HEK293T (cell line): ENCODE measurements around the gene AGPAT4.

Experiments
- CTCF ChIA-PET: fragments of 350-600 bp; formaldehyde crosslinking; extraction: SDS; loops from one replicate; lab custom pipeline; 2021; ENCODE audit warnings: antibody characterized with exemption, inconsistent platforms; lab: Yijun Ruan, JAX
- POLR2A ChIA-PET: fragments of 350-600 bp; formaldehyde crosslinking; extraction: SDS; loops from one replicate; lab custom pipeline; 2020; ENCODE audit warnings: antibody characterized with exemption, inconsistent platforms; lab: Yijun Ruan, JAX
- DNase-seq: peaks from one replicate; pipeline ENCODE4 v3.0.0; 2012; ENCODE audit warnings: mixed read lengths; ENCODE audit errors: extremely low spot score
- ARNT ChIP-seq: fragments of 450-650 bp; IDR thresholded peaks from 2 replicates; pipeline ENCODE4 v1.6.1; 2017; ENCODE audit warnings: mild to moderate bottlenecking
- BHLHE40 ChIP-seq: fragments of 450-650 bp; IDR thresholded peaks from 2 replicates; pipeline ENCODE4 v1.6.1; 2016; ENCODE audit warnings: mild to moderate bottlenecking, moderate library complexity, borderline replicate concordance
- CTBP1 ChIP-seq: fragments of 450-650 bp; IDR thresholded peaks from 2 replicates; pipeline ENCODE4 v1.6.1; 2016; ENCODE audit warnings: borderline replicate concordance
- ELF4 ChIP-seq: fragments of 450-650 bp; IDR thresholded peaks from 2 replicates; pipeline ENCODE4 v1.6.1; 2017; ENCODE audit warnings: antibody characterized with exemption
- FOXA1 ChIP-seq: fragments of 450-650 bp; IDR thresholded peaks from 2 replicates; pipeline ENCODE4 v1.6.1; 2016; ENCODE audit warnings: mild to moderate bottlenecking
- FOXK2 ChIP-seq: fragments of 450-650 bp; IDR thresholded peaks from 2 replicates; pipeline ENCODE4 v1.6.1; 2016; ENCODE audit warnings: mild to moderate bottlenecking
- FOXM1 ChIP-seq: fragments of 450-650 bp; IDR thresholded peaks from 2 replicates; pipeline ENCODE4 v1.6.1; 2017; ENCODE audit warnings: mild to moderate bottlenecking, borderline replicate concordance
- HDGF ChIP-seq: fragments of 450-650 bp; IDR thresholded peaks from 2 replicates; pipeline ENCODE4 v1.6.1; 2017; ENCODE audit warnings: antibody characterized with exemption, borderline replicate concordance
- L3MBTL2 ChIP-seq: fragments of 450-650 bp; conservative IDR thresholded peaks from 2 replicates; pipeline ENCODE4 v1.6.1; 2016; ENCODE audit warnings: mild to moderate bottlenecking
- LEF1 ChIP-seq: fragments of 450-650 bp; IDR thresholded peaks from 2 replicates; pipeline ENCODE4 v1.6.1; 2017; ENCODE audit warnings: mild to moderate bottlenecking, borderline replicate concordance
- NFRKB ChIP-seq: fragments of 450-650 bp; IDR thresholded peaks from 2 replicates; pipeline ENCODE4 v1.6.1; 2016; ENCODE audit warnings: mild to moderate bottlenecking, moderate library complexity
- PKNOX1 ChIP-seq: fragments of 450-650 bp; IDR thresholded peaks from 2 replicates; pipeline ENCODE4 v1.6.1; 2016
- SP1 ChIP-seq: fragments of 450-650 bp; IDR thresholded peaks from 2 replicates; pipeline ENCODE4 v1.6.1; 2017
- SUZ12 ChIP-seq: fragments of 450-650 bp; IDR thresholded peaks from 2 replicates; pipeline ENCODE4 v1.6.1; 2016; ENCODE audit warnings: mild to moderate bottlenecking
- TARDBP ChIP-seq: fragments of 450-650 bp; IDR thresholded peaks from 2 replicates; pipeline ENCODE4 v1.6.1; 2016
- ZNF384 ChIP-seq: fragments of 450-650 bp; IDR thresholded peaks from 2 replicates; pipeline ENCODE4 v1.6.1; 2016

Gene AGPAT4

GRCh38 chr6:161166677-161167076, 107.2 kb downstream of the AGPAT4 start:
- DNase-seq = no peak
- ChIA-PET CTCF (no interaction called here), POLR2A (no interaction called here)
- TF ChIP-seq NFRKB = no peak
- no peak for TF ChIP-seq BHLHE40
- no peak for TF ChIP-seq ELF4
- TF ChIP-seq FOXM1 = no peak
- TF ChIP-seq PKNOX1 = no peak
- no peak for TF ChIP-seq TARDBP
- TF ChIP-seq ZNF384 = no peak
- TF ChIP-seq HDGF = no peak
- TF ChIP-seq SP1 = no peak
- TF ChIP-seq FOXA1 = no peak
- no peak for TF ChIP-seq L3MBTL2
- TF ChIP-seq LEF1 = no peak
- TF ChIP-seq CTBP1 = no peak
- no peak for TF ChIP-seq ARNT
- TF ChIP-seq FOXK2 = no peak

GRCh38 chr6:161166176-161166575, 107.7 kb downstream of the AGPAT4 start:
- TF ChIP-seq LEF1 = no peak
- TF ChIP-seq ARNT = no peak
- no peak for TF ChIP-seq ELF4
- no peak for TF ChIP-seq TARDBP
- no peak for TF ChIP-seq CTBP1
- no peak for TF ChIP-seq FOXA1
- TF ChIP-seq ZNF384 = no peak
- no peak for TF ChIP-seq SUZ12
- TF ChIP-seq L3MBTL2 = no peak
- no peak for TF ChIP-seq BHLHE40
- TF ChIP-seq NFRKB = no peak
- TF ChIP-seq SP1 = no peak
- no peak for DNase-seq
- CTCF ChIA-PET = interaction anchor here (0.6 kb wide), 1 partner anchor 219 kb away, joined by 3 read pairs; no protein-coding TSS in a partner anchor
- POLR2A ChIA-PET = no interaction called here

- ChIA-PET CTCF (no interaction called here), POLR2A (no interaction called here)
Measured at GRCh38 chr6:161164182-161164625, 109.7 kb downstream of the AGPAT4 start.

GRCh38 chr6:161163466-161164181, 110.2 kb downstream of the AGPAT4 start:
- ChIA-PET POLR2A (no interaction called here), CTCF (no interaction called here)
- DNase-seq = no peak
- TF ChIP-seq SUZ12 = no peak
- no peak for TF ChIP-seq CTBP1
- no peak for TF ChIP-seq TARDBP
- no peak for TF ChIP-seq LEF1
- no peak for TF ChIP-seq ARNT

More at GRCh38 chr6:161164182-161164625, 109.7 kb downstream of the AGPAT4 start:
- no peak for DNase-seq
- no peak for TF ChIP-seq BHLHE40
- no peak for TF ChIP-seq TARDBP
- no peak for TF ChIP-seq ZNF384
- no peak for TF ChIP-seq LEF1
- TF ChIP-seq NFRKB = no peak
- no peak for TF ChIP-seq SUZ12
- no peak for TF ChIP-seq PKNOX1
- TF ChIP-seq FOXM1 = no peak
- no peak for TF ChIP-seq ELF4
- TF ChIP-seq ARNT = no peak
- TF ChIP-seq FOXA1 = no peak
- TF ChIP-seq FOXK2 = no peak
- TF ChIP-seq L3MBTL2 = no peak
- no peak for TF ChIP-seq HDGF
- TF ChIP-seq SP1 = no peak
- TF ChIP-seq CTBP1 = no peak

GRCh38 chr6:161162722-161163121, 111.1 kb downstream of the AGPAT4 start:
- no peak for TF ChIP-seq FOXM1
- no peak for TF ChIP-seq TARDBP
- TF ChIP-seq HDGF = no peak
- no peak for TF ChIP-seq ARNT
- TF ChIP-seq SP1 = no peak
- no peak for TF ChIP-seq ZNF384
- TF ChIP-seq L3MBTL2 = no peak
- no peak for TF ChIP-seq FOXK2
- TF ChIP-seq SUZ12 = no peak
- no peak for TF ChIP-seq FOXA1
- TF ChIP-seq LEF1 = no peak
- no peak for TF ChIP-seq NFRKB
- no peak for TF ChIP-seq ELF4
- TF ChIP-seq BHLHE40 = no peak
- TF ChIP-seq CTBP1 = no peak
- TF ChIP-seq PKNOX1 = no peak
- ChIA-PET CTCF (no interaction called here), POLR2A (no interaction called here)
- DNase-seq = no peak

- no peak for DNase-seq
- ChIA-PET CTCF (no interaction called here), POLR2A (no interaction called here)
- TF ChIP-seq SUZ12 (no peak), LEF1 (no peak), FOXK2 (no peak), ZNF384 (no peak), SP1 (no peak), BHLHE40 (no peak), FOXA1 (no peak), NFRKB (no peak), L3MBTL2 (no peak)
Measured at GRCh38 chr6:161161889-161162624, 111.8 kb downstream of the AGPAT4 start.
